A549 (cell line): ENCODE data around the gene RPS10. TPM values are rescaled to one million over a fixed set of nuclear protein-coding genes. Genes with fewer than 3 reads are reported as not detected.

Experiments used
- ATAC-seq, 2 experiments: fragments of 200-7000 bp in 1 of 2; fragments of >200 bp in 1 of 2; cut with Nextera tagmentation in 1 of 2; cut with Tn5 transposase in 1 of 2; 3 replicates each; pipeline versions ENCODE4 v1.8.0 to v1.9.1; 2018 to 2020; ENCODE audit warnings: mild to moderate bottlenecking in 1 of 2, moderate library complexity in 1 of 2
- CTCF ChIA-PET: fragments of 300-600 bp; sonication (Branson Sonifier 250); formaldehyde crosslinking; extraction: SDS; loops from one replicate; lab custom pipeline; 2021; ENCODE audit warnings: antibody characterized with exemption, inconsistent platforms; lab: Yijun Ruan, JAX
- POLR2A ChIA-PET: fragments of 350-600 bp; formaldehyde crosslinking; extraction: SDS; loops from one replicate; lab custom pipeline; 2021; ENCODE audit warnings: antibody characterized with exemption, inconsistent platforms; lab: Yijun Ruan, JAX
- DNase-seq, 2 experiments: peaks; one replicate each; pipeline versions ENCODE4 v3.0.0 to v3.0.0-alpha.2; 2011 to 2016; ENCODE audit warnings: low read depth in 1 of 2, low spot score in 1 of 2
- FAIRE-seq: peaks from 2 replicates; lab custom pipeline; 2011; peaks lifted over from hg19 to GRCh38; lab: Jason Lieb, UNC
- H3K27ac ChIP-seq, 2 experiments: fragments of >200 bp; sonication (Bioruptor Twin); formaldehyde crosslinking; 3 replicates each; pipeline ENCODE4 v1.5.1; 2016 to 2017
- H3K4me1 ChIP-seq: fragments of >200 bp; sonication (Bioruptor Twin); formaldehyde crosslinking; 3 replicates; pipeline ENCODE4 v1.6.1; 2016
- H3K4me2 ChIP-seq: fragments of >200 bp; sonication (Bioruptor Twin); formaldehyde crosslinking; 3 replicates; pipeline ENCODE4 v1.6.1; 2016
- H3K4me3 ChIP-seq: fragments of >200 bp; sonication (Bioruptor Twin); formaldehyde crosslinking; 3 replicates; pipeline ENCODE4 v1.5.1; 2016
- H3K9me3 ChIP-seq: fragments of >200 bp; sonication (Bioruptor Twin); formaldehyde crosslinking; 3 replicates; pipeline ENCODE4 v1.6.1; 2016
- BHLHE40 ChIP-seq: IDR thresholded peaks from 2 replicates; pipeline ENCODE4 v1.6.1; 2012; ENCODE audit warnings: low read depth, low read length, inconsistent platforms
- CBX8 ChIP-seq: fragments of 200-600 bp; sonication (generic); IDR thresholded peaks from 2 replicates; pipeline ENCODE4 v1.6.1; 2016
- CTCF ChIP-seq: fragments of >200 bp; sonication (Bioruptor Twin); formaldehyde crosslinking; IDR thresholded peaks from 3 replicates; pipeline ENCODE4 v1.5.1; 2016
- EHMT2 ChIP-seq: fragments of 200-600 bp; sonication (generic); IDR thresholded peaks from 2 replicates; pipeline ENCODE4 v1.6.1; 2016; ENCODE audit warnings: antibody characterized with exemption, low read depth, mild to moderate bottlenecking, moderate library complexity
- ELK1 ChIP-seq: fragments of 150-350 bp; IDR thresholded peaks from 2 replicates; pipeline ENCODE4 v1.6.1; 2014; ENCODE audit warnings: low read depth, mild to moderate bottlenecking, low read length
- ESRRA ChIP-seq: fragments of 150-350 bp; IDR thresholded peaks from 2 replicates; pipeline ENCODE4 v1.6.1; 2014; ENCODE audit warnings: mild to moderate bottlenecking, low read length, borderline replicate concordance
- GATA3 ChIP-seq: IDR thresholded peaks from 2 replicates; pipeline ENCODE4 v1.6.1; 2012; ENCODE audit warnings: borderline replicate concordance
- HEYL ChIP-seq: fragments of 250-450 bp; sonication (Bioruptor Pico); IDR thresholded peaks from 2 replicates; pipeline ENCODE4 v1.8.0; 2021; ENCODE audit warnings: mild to moderate bottlenecking, moderate library complexity
- HOXA7 ChIP-seq: fragments of 250-450 bp; sonication (Bioruptor Pico); IDR thresholded peaks from 2 replicates; pipeline ENCODE4 v1.5.0; 2020; ENCODE audit warnings: mild to moderate bottlenecking, moderate library complexity
- HOXB13 ChIP-seq: fragments of 250-450 bp; sonication (Bioruptor Pico); IDR thresholded peaks from 2 replicates; pipeline ENCODE4 v1.5.0; 2020; ENCODE audit warnings: low read depth, mild to moderate bottlenecking, moderate library complexity
- JUN ChIP-seq, 2 experiments: fragments of >200 bp; sonication (Bioruptor Twin); formaldehyde crosslinking; IDR thresholded peaks; 2 replicates in 1 of 2; 3 replicates in 1 of 2; pipeline ENCODE4 v1.6.1; 2016 to 2017
- KDM5A ChIP-seq: fragments of 200-600 bp; sonication (generic); IDR thresholded peaks from 2 replicates; pipeline ENCODE4 v1.6.1; 2016; ENCODE audit warnings: antibody characterized with exemption, mild to moderate bottlenecking
- MAX ChIP-seq: IDR thresholded peaks from 2 replicates; pipeline ENCODE4 v1.6.1; 2012
- NR3C1 ChIP-seq: fragments of >200 bp; sonication (Bioruptor Twin); formaldehyde crosslinking; IDR thresholded peaks from 3 replicates; pipeline ENCODE4 v1.6.1; 2017
- PBX3 ChIP-seq: IDR thresholded peaks from 2 replicates; pipeline ENCODE4 v1.6.1; 2012
- RFX5 ChIP-seq: fragments of 450-650 bp; IDR thresholded peaks from 2 replicates; pipeline ENCODE4 v1.7.1; 2014; ENCODE audit warnings: antibody characterized with exemption, mild to moderate bottlenecking, moderate library complexity
- SMC3 ChIP-seq: fragments of >200 bp; sonication (Bioruptor Twin); formaldehyde crosslinking; IDR thresholded peaks from 3 replicates; pipeline ENCODE4 v1.6.1; 2018; ENCODE audit warnings: inconsistent platforms
- SREBF2 ChIP-seq: fragments of 450-650 bp; IDR thresholded peaks from 2 replicates; pipeline ENCODE4 v1.6.1; 2014; ENCODE audit warnings: mild to moderate bottlenecking, moderate library complexity
- TFCP2L1 ChIP-seq: fragments of 250-450 bp; sonication (Bioruptor Pico); IDR thresholded peaks from 2 replicates; pipeline ENCODE4 v1.5.0; 2021; ENCODE audit warnings: mild to moderate bottlenecking
- TP53 ChIP-seq: fragments of 250-450 bp; sonication (Bioruptor Pico); IDR thresholded peaks from 2 replicates; pipeline ENCODE4 v1.5.0; 2021; ENCODE audit warnings: mild to moderate bottlenecking, moderate library complexity
- USF2 ChIP-seq: fragments of 450-650 bp; IDR thresholded peaks from 2 replicates; pipeline ENCODE4 v1.6.1; 2014; ENCODE audit warnings: antibody characterized with exemption
- ZFP36 ChIP-seq: fragments of 450-650 bp; IDR thresholded peaks from 2 replicates; pipeline ENCODE4 v1.6.1; 2014; ENCODE audit warnings: borderline replicate concordance; ENCODE audit not compliant: partially characterized antibody
- ZNF302 ChIP-seq: fragments of 250-450 bp; sonication (Bioruptor Pico); IDR thresholded peaks from 2 replicates; pipeline ENCODE4 v1.9.0; 2021; ENCODE audit warnings: inconsistent platforms, mild to moderate bottlenecking, moderate library complexity
- WGBS: methylation state at CpG from one replicate; pipeline ENCODE4 v1.1.6; 2017; ENCODE audit errors: missing lambda C conversion rate; 5-methylcytosine and 5-hydroxymethylcytosine counted together
- polyA plus RNA-seq, 4 experiments: library from polyadenylated mRNA; depleted of rRNA in 3 of 4; stranded (reverse); fragments of >200 nt; fragmentation: RNase III in 1 of 4; extraction: RNeasy Plus Mini Kit Qiagen cat#74134 plus additional on column Dnase treatment in 1 of 4; gene quantifications; 2 replicates in 3 of 4; 3 replicates in 1 of 4; pipeline ENCODE4 v1.2.3, GENCODE V29; 2011 to 2017

Gene RPS10
- polyA plus RNA-seq, 2 of the 4 experiments (the other 2 are of a cell fraction), result 1,532 to 1,783 TPM

- H3K4me1 ChIP-seq, result peaks cover 32% of the 10 kb centered on the region
- DNase-seq (no peak), ATAC-seq (no peak)
- no peak overlapping the region for H3K4me2 ChIP-seq
- H3K27ac ChIP-seq, result no peak overlapping the region
- no peak overlapping the region for H3K4me3 ChIP-seq
- 76% methylated on average over 3 of the region's 3 CpGs for WGBS
- POLR2A ChIA-PET, result no interaction called here
- TF ChIP-seq HOXA7 (CRISPR knock-in tag) (no peak), GATA3 (no peak), RFX5 (no peak), USF2 (no peak), ESRRA (no peak), CTCF (no peak), PBX3 (no peak), BHLHE40 (no peak), ELK1 (no peak), KDM5A (no peak), CBX8 (no peak), EHMT2 (no peak), ZFP36 (no peak), HOXB13 (no peak), SMC3 (no peak), HEYL (CRISPR knock-in tag) (no peak), TFCP2L1 (CRISPR knock-in tag) (no peak), SREBF2 (no peak), ZNF302 (no peak)
- TF ChIP-seq, all 56 proteins: peak for 0
- H3K9me3 ChIP-seq, result no peaks in the 10 kb centered on the region
- CTCF ChIA-PET, result no interaction called here
- no peak for FAIRE-seq
These were observed 36.8 kb downstream of the RPS10 start for GRCh38 chr6:34389034-34389433.

GRCh38 chr6:34388421-34388820, 37.4 kb downstream of the RPS10 start:
- ATAC-seq (no peak), DNase-seq (no peak), FAIRE-seq (no peak)
- Histone ChIP-seq H3K4me1 (peaks cover 37% of the 10 kb centered on the region), H3K4me3 (no peak overlapping the region), H3K4me2 (no peak overlapping the region), H3K9me3 (no peaks in the 10 kb centered on the region)
- ChIA-PET CTCF (interaction anchor here (1.4 kb wide), 1 partner anchor 27 kb away, joined by 5 read pairs; no protein-coding TSS in a partner anchor), POLR2A (no interaction called here)
- 98% methylated on average over 3 of the region's 3 CpGs for WGBS
- TF ChIP-seq TP53 (CRISPR knock-in tag) (no peak), NR3C1 (no peak), USF2 (no peak), PBX3 (no peak), JUN (IDR thresholded peaks at IDR 0.05) (no peak), MAX (no peak)
- TF ChIP-seq, all 56 proteins: peak for 0
- no peak overlapping the region for H3K27ac ChIP-seq
